GM12864 (cell line): Measurements from ENCODE around the gene COX4I1.

Experiments
- DNase-seq: peaks from one replicate; pipeline ENCODE4 v3.0.0-alpha.2; 2011; ENCODE audit warnings: low read depth
- H3K4me3 ChIP-seq: 2 replicates; pipeline ENCODE4 v1.5.1; 2011; ENCODE audit warnings: mild to moderate bottlenecking, low read depth, low read length, control low read depth
- CTCF ChIP-seq: IDR thresholded peaks from 2 replicates; pipeline ENCODE4 v1.5.1; 2011; ENCODE audit warnings: low read depth, mild to moderate bottlenecking, moderate library complexity, low read length, control low read depth, inconsistent platforms; ENCODE audit errors: missing control alignments

The COX4I1 gene

GRCh38 chr16:85767531-85767930, 32.0 kb upstream of the COX4I1 start:
- DNase-seq = no peak
- H3K4me3 ChIP-seq = no peak overlapping the region
- no peak for TF ChIP-seq CTCF

GRCh38 chr16:85768199-85768598, 31.3 kb upstream of the COX4I1 start:
- no peak for TF ChIP-seq CTCF
- H3K4me3 ChIP-seq = no peak overlapping the region
- no peak for DNase-seq

- no peak overlapping the region for H3K4me3 ChIP-seq
- no peak for DNase-seq
- TF ChIP-seq CTCF = no peak
Measured at GRCh38 chr16:85770741-85771140, 28.8 kb upstream of the COX4I1 start.

GRCh38 chr16:85773044-85773443, 26.5 kb upstream of the COX4I1 start:
- TF ChIP-seq CTCF = no peak
- H3K4me3 ChIP-seq = no peak overlapping the region
- DNase-seq = no peak

- DNase-seq = no peak
- TF ChIP-seq CTCF = no peak
- no peak overlapping the region for H3K4me3 ChIP-seq
Measured at GRCh38 chr16:85774136-85774535, 25.4 kb upstream of the COX4I1 start.

- TF ChIP-seq CTCF = no peak
- DNase-seq = no peak
- H3K4me3 ChIP-seq = no peak overlapping the region
Measured at GRCh38 chr16:85774811-85775210, 24.7 kb upstream of the COX4I1 start.

GRCh38 chr16:85777583-85778310, 21.7 kb upstream of the COX4I1 start:
- no peak for DNase-seq
- H3K4me3 ChIP-seq = no peak overlapping the region
- TF ChIP-seq CTCF = no peak
